K562 (cell line): ENCODE data around the gene ARID3A. TPM values are rescaled to one million over a fixed set of nuclear protein-coding genes. Genes with fewer than 3 reads are reported as not detected.
A peak's percentile ranks its signal among the peaks of the same experiment; 100 is the strongest.

Experiments
- ATAC-seq: fragments of 200-7000 bp; cut with Tn5 transposase; 3 replicates; pipeline ENCODE4 v1.9.1; 2020; ENCODE audit warnings: moderate library complexity
- BruUV-seq: library from RNA; stranded (reverse); fragments of 400-500 nt; replicated peaks from 2 replicates; lab custom pipeline; 2021; lab: Mats Ljungman, UMichigan
- CTCF ChIA-PET: fragments of 300-600 bp; formaldehyde crosslinking; extraction: SDS; loops from one replicate; lab custom pipeline; 2021; ENCODE audit warnings: low intra/inter-chr PET ratio; lab: Yijun Ruan, JAX
- POLR2A ChIA-PET: fragments of 300-600, 350-650 bp; sonication (Branson Sonifier 250); formaldehyde crosslinking; extraction: SDS; loops from one replicate; lab custom pipeline; 2021; ENCODE audit warnings: antibody characterized with exemption, inconsistent platforms; lab: Yijun Ruan, JAX
- DNase-seq, 4 experiments: peaks; one replicate each; pipeline versions ENCODE4 v3.0.0 to v3.0.0-alpha.2; 2011 to 2018; ENCODE audit warnings: low spot score in 3 of 4, mixed read lengths in 3 of 4; ENCODE audit errors: extremely low read depth in 1 of 4
- FAIRE-seq: peaks from 2 replicates; lab custom pipeline; 2011; peaks lifted over from hg19 to GRCh38; lab: Jason Lieb, UNC
- H2AFZ ChIP-seq: 2 replicates; pipeline ENCODE4 v1.6.0; 2011; ENCODE audit warnings: low read depth, low read length, control low read depth, inconsistent platforms
- H3K27ac ChIP-seq: fragments of 200-600 bp; 3 replicates; pipeline ENCODE4 v1.8.0; 2011; ENCODE audit warnings: low read depth, mild to moderate bottlenecking, control low read depth, inconsistent platforms, low read length, moderate library complexity, mixed read lengths; ENCODE audit errors: extremely low read depth
- H3K27me3 ChIP-seq, 2 experiments: fragments of 300-600 bp in 1 of 2; 2 replicates in 1 of 2; 3 replicates in 1 of 2; pipeline versions ENCODE4 v1.6.0 to v1.8.0; 2011; ENCODE audit warnings: inconsistent platforms in 2 of 2, low read length in 2 of 2, mild to moderate bottlenecking in 1 of 2, mixed read lengths in 1 of 2, moderate library complexity in 1 of 2; ENCODE audit not compliant: control insufficient read depth in 2 of 2, insufficient read depth in 2 of 2
- H3K36me3 ChIP-seq: fragments of 300-600 bp; 3 replicates; pipeline ENCODE4 v1.8.0; 2011; ENCODE audit warnings: mild to moderate bottlenecking, low read length, inconsistent platforms; ENCODE audit not compliant: control insufficient read depth, insufficient read depth
- H3K4me1 ChIP-seq, 2 experiments: fragments of 200-600 bp in 1 of 2; replicated peaks in 1 of 2; 2 replicates in 1 of 2; 3 replicates in 1 of 2; pipeline versions ENCODE4 v1.5.1 to v1.8.0; 2011; ENCODE audit warnings: inconsistent platforms in 2 of 2, low read length in 2 of 2, mild to moderate bottlenecking in 1 of 2, mixed read lengths in 1 of 2, moderate library complexity in 1 of 2; ENCODE audit not compliant: control insufficient read depth in 2 of 2, insufficient read depth in 2 of 2
- H3K4me2 ChIP-seq: 2 replicates; pipeline ENCODE4 v1.6.1; 2011; ENCODE audit warnings: low read length, control low read depth, inconsistent platforms, mixed read lengths; ENCODE audit not compliant: insufficient read depth
- H3K4me3 ChIP-seq: fragments of 200-600 bp; sonication (generic), shearing (Covaris generic); 2 replicates; pipeline ENCODE4 v1.5.1; 2016; ENCODE audit warnings: control low read depth, inconsistent platforms
- H3K79me2 ChIP-seq: fragments of 200-600 bp; 3 replicates; pipeline ENCODE4 v1.8.0; 2011; ENCODE audit warnings: low read length, inconsistent platforms; ENCODE audit not compliant: control insufficient read depth, insufficient read depth
- H3K9ac ChIP-seq, 2 experiments: 2 replicates each; pipeline versions ENCODE4 v1.6.0 to v1.6.1; 2011; ENCODE audit warnings: low read depth in 2 of 2, low read length in 2 of 2, control low read depth in 1 of 2, inconsistent platforms in 1 of 2, mild to moderate bottlenecking in 1 of 2, mixed read lengths in 1 of 2; ENCODE audit not compliant: insufficient read depth in 1 of 2
- H3K9me1 ChIP-seq: one replicate; pipeline ENCODE4 v1.6.0; 2011; ENCODE audit warnings: inconsistent platforms, mild to moderate bottlenecking, low read length, moderate library complexity; ENCODE audit not compliant: control insufficient read depth, insufficient read depth
- H3K9me3 ChIP-seq: replicated peaks from 2 replicates; pipeline ENCODE4 v1.5.1; 2011; ENCODE audit warnings: low read depth, low read length, inconsistent platforms; ENCODE audit not compliant: control insufficient read depth, insufficient read depth
- H4K20me1 ChIP-seq: replicated peaks from 2 replicates; pipeline ENCODE4 v1.6.1; 2011; ENCODE audit warnings: low read length, inconsistent platforms, mixed read lengths; ENCODE audit not compliant: control insufficient read depth, insufficient read depth
- POLR2G ChIP-seq: fragments of 200-400 bp; formaldehyde crosslinking; IDR thresholded peaks from 2 replicates; pipeline ENCODE4 v1.6.1; 2017; ENCODE audit warnings: low read depth, mild to moderate bottlenecking, antibody characterized with exemption, low read length, moderate library complexity
- RBFOX2 ChIP-seq: fragments of 200-400 bp; formaldehyde crosslinking; IDR thresholded peaks from 2 replicates; pipeline ENCODE4 v1.6.1; 2017; ENCODE audit warnings: low read depth, mild to moderate bottlenecking, low read length, moderate library complexity
- ZBTB17 ChIP-seq: fragments of 450-650 bp; formaldehyde crosslinking; IDR thresholded peaks from 2 replicates; pipeline ENCODE4 v1.4.0; 2020; ENCODE audit warnings: mild to moderate bottlenecking
- ZBTB7A ChIP-seq: IDR thresholded peaks from 2 replicates; pipeline ENCODE4 v1.6.1; 2011; ENCODE audit warnings: low read depth, mild to moderate bottlenecking, low read length, moderate library complexity, borderline replicate concordance; ENCODE audit not compliant: control insufficient read depth
- WGBS: fragments of 100-300 bp; shearing (Covaris generic); methylation state at CpG from one replicate; pipeline ENCODE4 v1.1.6; 2016; ENCODE audit warnings: low coverage, mixed read lengths; ENCODE audit not compliant: insufficient coverage; ENCODE audit errors: missing lambda C conversion rate; 5-methylcytosine and 5-hydroxymethylcytosine counted together
- in situ Hi-C: fragments of 300-500 bp; cut with MboI; formaldehyde crosslinking; loops from 4 replicates; pipeline ENCODE4 v1.15.0; 2018; ENCODE audit warnings: inconsistent platforms, mixed read lengths
- intact Hi-C: fragments of 100-400 bp; cut with micrococcal nuclease; formaldehyde crosslinking; loops from 2 replicates; pipeline ENCODE4 v1.14.2; 2022
- polyA plus RNA-seq, 8 experiments: library from polyadenylated mRNA; depleted of rRNA in 4 of 8; stranded (reverse) in 5 of 8; unstranded in 3 of 8; fragments of >200 nt; fragmentation: Nextera tagmentation in 2 of 8; fragmentation: Illumina TruSeq in 1 of 8; extraction: Ambion mirVana in 2 of 8; extraction: Trizol in 1 of 8; gene quantifications; 2 replicates each; pipeline versions ENCODE4 v1.2.1 to v1.2.3, GENCODE V29; 2011 to 2014; ENCODE audit warnings: inconsistent platforms in 1 of 8, missing spikeins in 1 of 8
- total RNA-seq, 7 experiments: library from RNA; depleted of rRNA in 6 of 7; stranded (reverse); fragments of >200 nt in 6 of 7; fragmentation: Illumina TruSeq in 2 of 7; extraction: Trizol in 2 of 7; gene quantifications; 2 replicates each; pipeline versions ENCODE4 v1.2.1 to v1.2.3, GENCODE V29; 2011 to 2021; ENCODE audit warnings: low replicate concordance in 1 of 7

The ARID3A gene
- total and polyA plus RNA-seq, 9 of the 15 experiments (the other 6 are each of a cell fraction or from before 2014, with no cell fraction given), result 1.4 to 118 (median 31.2) TPM

DNA sequence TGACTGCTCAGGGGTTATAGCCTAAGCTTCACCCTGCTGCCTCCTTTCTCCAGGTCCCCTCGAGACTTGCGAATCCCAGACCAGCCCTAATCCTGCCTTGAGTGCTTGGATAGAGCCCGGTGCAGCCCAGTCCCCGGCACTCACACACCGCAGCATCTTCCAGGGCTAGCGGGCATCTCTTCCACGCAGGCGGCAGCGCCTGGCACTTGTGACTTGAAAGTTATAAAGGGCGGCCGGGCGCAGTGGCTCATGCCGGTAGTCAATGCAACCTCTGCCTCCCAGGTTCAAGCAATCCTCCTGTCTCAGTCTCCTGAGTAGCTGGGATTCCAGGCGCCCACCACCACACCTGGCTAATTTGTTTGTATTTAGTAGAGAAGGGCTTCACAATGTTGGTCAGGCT, 60.2 kb downstream of the ARID3A start:
- no peak overlapping the region for H2AFZ ChIP-seq
- H3K79me2 ChIP-seq, result peaks cover 23% of the 10 kb centered on the region
- no TSS peak for BruUV-seq
- CTCF ChIA-PET, result no interaction called here
- peaks cover 55% of the 10 kb centered on the region; the same call in 2 of the 3 replicates for H3K36me3 ChIP-seq
- intact Hi-C loops, result no loop called here
- peaks cover 16 to 80% of the 10 kb centered on the region in 2 experiments; a peak in 4 of 5 replicates for H3K4me1 ChIP-seq
- in situ Hi-C loops, result loop anchor here (5.0 kb wide), 1 partner anchor 224 kb away; no protein-coding TSS in a partner anchor
- ATAC-seq, result no peak
- no peak for FAIRE-seq
- WGBS, result 90% methylated on average over 14 of the region's 14 CpGs
- H3K9ac ChIP-seq, result peak overlapping the region in 1 of 2 experiments; percentile 98; a peak in 2 of 4 replicates
- H4K20me1 ChIP-seq, result no peaks in the 10 kb centered on the region
- H3K4me2 ChIP-seq, result no peak overlapping the region
- TF ChIP-seq ZBTB17 (CRISPR knock-in tag) (no peak), RBFOX2 (peak; percentile 40; the same call in 1 of the 2 replicates)
- H3K9me1 ChIP-seq, result peaks cover 3% of the 10 kb centered on the region
- H3K27me3 ChIP-seq, result no peaks in the 10 kb centered on the region
- H3K27ac ChIP-seq, result no peak overlapping the region
- no peak overlapping the region for H3K4me3 ChIP-seq
- H3K9me3 ChIP-seq, result no peaks in the 10 kb centered on the region
- POLR2A ChIA-PET, result interaction anchor here (0.6 to 1.8 kb wide), 2 partner anchors 63 to 67 kb away, joined by 3 to 5 read pairs; no protein-coding TSS in a partner anchor
- DNase-seq, result no peak

GRCh38 chr19:988081-988480, 62.2 kb downstream of the ARID3A start:
- Histone ChIP-seq H2AFZ (no peak overlapping the region), H3K27me3 (no peaks in the 10 kb centered on the region), H3K9me1 (peaks cover 3% of the 10 kb centered on the region), H3K4me3 (no peak overlapping the region), H3K36me3 (peaks cover 69% of the 10 kb centered on the region; the same call in 2 of the 3 replicates), H3K9me3 (no peaks in the 10 kb centered on the region), H3K9ac (no peak overlapping the region; a peak in 1 of 4 replicates), H3K27ac (no peak overlapping the region), H3K79me2 (peaks cover 23% of the 10 kb centered on the region), H4K20me1 (no peaks in the 10 kb centered on the region), H3K4me2 (no peak overlapping the region), H3K4me1 (peaks cover 15 to 79% of the 10 kb centered on the region in 2 experiments; a peak in 4 of 5 replicates)
- intact Hi-C loops (no loop called here), in situ Hi-C loops (loop anchor here (5.0 kb wide), 1 partner anchor 226 kb away; no protein-coding TSS in a partner anchor)
- ChIA-PET CTCF (no interaction called here), POLR2A (interaction anchor here (0.8 to 1.4 kb wide), 2 partner anchors 30 to 281 kb away, joined by 3 to 4 read pairs; partner anchors contain the start of gene CIRBP)
- no TSS peak for BruUV-seq
- DNase-seq (no peak), FAIRE-seq (no peak), ATAC-seq (no peak)
- TF ChIP-seq POLR2G (peak; percentile 52), RBFOX2 (peak; percentile 48; the same call in 1 of the 2 replicates), ZBTB7A (no peak)
- 79% methylated on average over 12 of the region's 14 CpGs for WGBS
